ENCODE measurements around the gene SEL1L2.
"Not testable (repeated sequence)": the region's sequence is repeated elsewhere in the genome, so short reads cannot be mapped to it uniquely, and the experiment has no call there.

The SEL1L2 gene

GRCh38 chr20:13990465-13990864 lies at the start of gene SEL1L2:
Gene SEL1L2, minus strand, starts transcription at chr20:13990614. Its CDS starts 80 bp downstream, at chr20:13990534.
- DNase-seq = no peak

GRCh38 chr20:14036567-14036966 lies 46.2 kb upstream of the SEL1L2 start:
- DNase-seq = no peak

- DNase-seq = no peak
Observed at GRCh38 chr20:14033310-14033709, 42.9 kb upstream of the SEL1L2 start.

DNA sequence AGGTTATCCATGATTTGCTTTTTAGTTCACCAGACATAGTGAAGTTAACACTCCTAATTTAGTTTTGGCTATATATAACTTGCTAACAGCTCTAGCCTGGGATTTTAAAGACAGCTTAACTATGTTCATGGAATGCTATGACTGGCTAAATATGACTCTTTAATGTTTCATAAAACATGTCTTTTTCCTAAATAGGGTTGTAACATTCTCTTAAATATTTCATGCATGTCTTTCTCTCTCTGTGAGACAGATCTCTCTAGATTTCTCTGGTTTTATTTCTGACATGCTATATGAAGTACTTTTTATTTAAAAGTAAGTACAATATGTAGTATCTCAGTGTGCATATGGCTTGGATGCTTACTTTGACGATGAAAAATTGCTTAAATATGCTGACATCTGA lies 40.6 kb upstream of the SEL1L2 start:
- DNase-seq = no peak

- no peak for DNase-seq
Observed at GRCh38 chr20:14012671-14013070, 22.3 kb upstream of the SEL1L2 start.

- no peak for DNase-seq
Observed at GRCh38 chr20:14009208-14009607, 18.8 kb upstream of the SEL1L2 start.

DNA sequence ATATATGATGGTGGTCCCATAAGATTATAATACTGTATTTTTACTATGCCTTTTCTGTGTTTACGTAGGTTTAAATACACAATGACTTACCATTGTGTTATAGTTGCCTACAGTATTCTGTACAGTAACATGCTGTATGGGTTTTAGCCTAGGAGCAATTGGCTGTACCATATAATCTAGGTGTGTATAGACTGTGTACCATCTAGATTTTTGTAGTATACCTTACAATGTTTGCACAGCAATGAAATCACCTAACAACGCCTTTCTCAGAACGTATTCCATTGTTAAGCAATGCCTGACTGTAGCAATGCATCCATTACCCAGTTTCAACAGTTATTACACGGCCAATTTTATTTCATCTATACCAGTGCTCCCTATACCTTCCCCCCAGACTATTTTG lies 15.6 kb upstream of the SEL1L2 start:
- DNase-seq = no peak

- DNase-seq = no peak
Observed at GRCh38 chr20:14000917-14001316, 10.5 kb upstream of the SEL1L2 start.

DNA sequence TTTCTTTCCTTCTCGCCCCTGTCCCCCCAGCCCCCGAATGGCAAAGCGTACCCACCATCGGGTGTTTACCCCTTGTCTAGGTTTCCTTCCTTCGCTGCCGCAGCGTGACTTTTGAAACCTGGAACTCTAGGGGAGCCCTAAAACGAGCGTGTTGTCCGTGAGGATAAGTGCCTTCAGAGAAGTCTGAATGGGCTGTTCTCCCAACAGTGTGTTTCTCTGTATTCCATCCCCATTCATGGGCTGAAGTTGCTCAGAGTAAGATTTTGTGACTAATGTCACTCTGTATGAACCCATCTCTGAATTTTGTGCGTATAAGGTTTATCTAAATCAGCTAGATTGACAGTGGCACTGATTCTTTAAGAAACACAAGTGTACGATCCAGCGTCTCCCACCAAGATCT lies 5.9 kb upstream of the SEL1L2 start:
- DNase-seq = no peak

- DNase-seq = peak; percentile 23
Observed at GRCh38 chr20:13995841-13996240, 5.4 kb upstream of the SEL1L2 start.

DNA sequence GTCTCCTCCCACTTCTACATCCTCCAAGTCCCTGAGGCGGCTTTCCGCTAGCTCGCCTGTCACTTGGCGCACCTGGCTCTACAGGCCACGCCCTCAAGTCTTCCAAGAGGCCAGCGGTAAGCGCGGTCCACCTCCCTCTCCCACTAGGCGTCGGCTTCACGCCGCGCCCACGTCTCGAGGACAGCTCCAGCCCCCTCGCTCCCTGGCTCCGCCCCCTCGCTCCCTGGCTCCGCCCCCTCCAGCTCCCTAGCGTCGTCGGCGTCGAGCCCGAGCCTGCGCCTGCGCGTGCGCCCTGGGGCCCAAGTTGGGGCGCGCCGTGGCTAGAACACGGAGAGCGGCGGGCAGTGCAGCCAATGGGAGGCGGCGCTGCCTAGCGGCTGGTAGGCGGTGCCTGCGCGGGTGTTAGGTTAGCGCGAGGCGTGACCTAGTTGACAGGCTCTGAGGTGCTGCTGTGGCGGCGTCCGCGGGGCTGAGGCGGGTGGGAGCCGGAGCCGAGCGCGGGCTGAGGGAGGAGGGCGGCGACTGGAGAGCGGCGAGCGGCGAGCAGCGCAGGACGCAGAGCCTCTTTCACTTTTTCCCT lies 4.8 kb upstream of the SEL1L2 start, which contains the start of gene MACROD2:
Gene MACROD2 (plus strand): TSS at position 431 of the 580 bp plus-strand sequence.
- DNase-seq = peak; percentile 89

DNA sequence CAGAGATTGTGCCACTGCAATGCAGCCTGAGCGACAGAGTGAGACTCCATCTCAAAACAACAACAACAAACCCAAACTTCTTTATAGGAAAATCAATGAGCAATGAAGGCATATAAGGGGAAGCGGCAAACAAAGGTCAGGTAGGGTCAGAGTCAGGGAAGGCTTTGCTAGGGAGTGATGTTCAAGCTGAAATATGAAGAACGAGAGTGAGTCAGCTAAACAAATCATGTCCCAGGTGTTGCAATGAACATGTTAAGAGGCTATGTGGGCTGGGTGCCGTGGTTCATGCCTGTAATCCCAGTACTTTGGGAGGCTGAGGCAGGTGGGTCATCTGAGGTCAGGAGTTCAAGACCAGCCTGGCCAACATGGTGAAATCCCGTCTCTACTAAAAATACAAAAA lies 1.5 kb upstream of the SEL1L2 start:
- DNase-seq = not testable (repeated sequence)

GRCh38 chr20:13991311-13991710 lies 897 bp upstream of the SEL1L2 start:
- no peak for DNase-seq

GRCh38 chr20:13984211-13984610 lies 6.2 kb downstream of the SEL1L2 start:
- DNase-seq = no peak

GRCh38 chr20:13960525-13960924 lies 29.9 kb downstream of the SEL1L2 start:
- no peak for DNase-seq

- no peak for DNase-seq
Observed at GRCh38 chr20:13960119-13960518, 30.3 kb downstream of the SEL1L2 start.

GRCh38 chr20:13953227-13953626 lies 37.2 kb downstream of the SEL1L2 start:
- no peak for DNase-seq

DNA sequence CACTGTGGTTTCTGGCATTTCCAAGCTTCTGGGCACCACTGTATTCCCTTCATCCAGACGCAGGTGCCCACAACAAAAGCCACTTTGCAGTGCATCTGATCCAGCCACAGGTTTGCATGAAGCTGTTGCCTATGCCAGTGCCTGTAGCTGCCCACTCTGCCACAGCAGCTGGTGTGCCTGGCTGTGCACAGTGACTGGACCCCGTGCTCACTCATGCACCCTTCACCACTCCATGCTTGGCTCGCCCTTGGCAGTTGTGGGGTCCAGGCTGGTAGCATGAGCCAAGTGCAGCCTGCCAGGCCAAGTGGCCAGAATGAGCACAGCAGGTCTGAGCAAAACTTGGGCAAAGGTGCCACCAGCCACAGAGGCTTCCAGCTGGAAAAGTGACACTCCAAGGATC lies 42.7 kb downstream of the SEL1L2 start:
- DNase-seq = no peak

DNA sequence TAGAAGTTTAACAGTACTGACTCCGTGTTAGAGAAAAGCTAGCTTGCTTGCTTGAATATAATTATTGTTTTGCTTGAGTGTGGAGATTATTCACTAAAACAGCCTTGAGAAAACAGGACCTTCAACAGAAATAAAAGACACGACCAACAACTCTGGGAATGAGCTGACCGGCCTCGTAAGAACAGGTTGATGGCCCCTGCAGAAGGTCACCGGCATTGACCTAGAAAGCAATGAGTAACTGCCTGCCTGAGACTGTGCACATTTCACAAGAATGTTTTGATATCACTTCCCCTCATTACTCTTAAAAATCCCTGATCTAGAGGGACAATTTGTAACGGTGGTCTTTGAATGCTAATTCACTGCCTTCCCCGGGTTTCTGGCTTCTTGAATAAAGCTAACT lies 49.4 kb downstream of the SEL1L2 start:
- DNase-seq = no peak

DNA sequence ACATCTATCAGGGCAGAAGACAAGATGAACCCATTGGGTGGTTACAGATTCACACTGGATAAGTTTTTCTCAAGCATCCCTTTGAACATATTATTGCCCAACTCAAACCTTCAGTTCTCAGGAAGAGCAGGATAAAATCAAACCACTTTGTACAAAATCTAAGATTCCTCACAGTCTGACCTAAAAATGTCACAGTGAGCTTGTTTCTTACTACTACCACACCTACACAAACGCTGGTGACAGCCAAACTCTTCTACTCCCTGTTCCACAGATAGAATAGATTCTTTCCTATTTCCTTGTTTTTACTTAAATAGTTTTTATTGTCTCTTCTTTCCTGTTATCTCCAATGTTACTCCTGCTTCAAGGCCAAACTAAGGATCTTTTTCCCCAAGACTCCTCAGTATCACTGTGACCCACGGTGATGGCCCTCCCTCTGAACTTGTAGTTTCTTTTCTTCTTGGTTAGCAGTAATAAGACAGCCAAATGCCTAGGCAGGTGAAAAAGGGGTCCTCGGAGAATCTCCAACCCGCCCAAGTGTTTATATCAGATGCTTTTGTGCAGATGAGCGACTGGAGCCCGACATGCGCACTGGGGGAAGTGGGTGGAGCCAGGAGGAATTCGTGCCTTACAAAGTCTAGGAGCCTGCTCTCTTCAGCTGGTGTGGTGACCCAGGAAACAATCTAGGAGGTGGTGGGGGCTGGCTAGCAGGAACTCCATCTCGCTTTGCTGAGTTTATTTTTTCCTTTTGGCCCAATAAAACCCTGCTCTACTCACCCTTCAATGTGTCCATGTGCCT lies 53.4 kb downstream of the SEL1L2 start:
- DNase-seq = no peak

DNA sequence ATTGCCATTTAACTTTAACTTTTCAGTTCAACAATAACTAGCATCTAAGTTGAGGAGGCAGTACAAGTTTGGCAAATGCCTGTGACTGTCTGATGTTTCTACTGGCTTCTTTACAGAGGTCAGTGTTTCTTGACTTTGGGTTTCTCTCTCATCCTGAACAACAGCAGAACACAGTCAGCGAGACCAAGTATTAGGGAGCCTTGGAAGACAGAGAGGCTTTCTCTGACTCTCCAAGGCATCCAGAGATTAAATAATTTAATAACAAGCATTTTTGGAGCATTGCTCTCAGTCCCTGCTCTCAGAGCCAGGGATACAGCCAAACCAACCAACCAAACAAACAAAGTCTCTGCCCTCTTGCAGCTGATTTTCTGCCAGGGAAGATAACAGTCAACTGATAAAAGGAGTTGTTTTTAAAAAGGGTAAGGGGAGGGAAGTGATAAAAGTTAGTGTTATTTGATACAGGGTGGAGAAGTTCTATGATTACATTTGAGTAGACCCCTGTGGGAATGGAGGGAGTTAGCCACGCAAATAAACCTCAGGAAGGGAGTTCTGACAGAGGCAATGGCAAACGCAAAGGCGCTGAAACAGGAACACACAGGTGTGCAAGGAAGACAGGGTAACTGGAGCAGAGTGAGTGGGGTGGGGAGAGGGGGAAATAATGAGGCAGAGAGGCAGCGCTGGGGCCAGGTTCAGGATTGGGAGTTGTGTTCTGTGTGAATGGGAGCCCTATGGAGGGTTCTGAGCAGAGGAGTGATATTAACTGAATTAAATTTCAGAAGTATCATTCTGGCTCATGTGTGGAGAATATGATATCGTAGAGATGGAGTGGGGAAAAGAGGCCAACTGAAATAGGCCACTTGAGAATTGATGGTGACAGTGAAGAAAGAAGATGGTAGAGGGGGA lies 55.2 kb downstream of the SEL1L2 start:
- no peak for DNase-seq

DNA sequence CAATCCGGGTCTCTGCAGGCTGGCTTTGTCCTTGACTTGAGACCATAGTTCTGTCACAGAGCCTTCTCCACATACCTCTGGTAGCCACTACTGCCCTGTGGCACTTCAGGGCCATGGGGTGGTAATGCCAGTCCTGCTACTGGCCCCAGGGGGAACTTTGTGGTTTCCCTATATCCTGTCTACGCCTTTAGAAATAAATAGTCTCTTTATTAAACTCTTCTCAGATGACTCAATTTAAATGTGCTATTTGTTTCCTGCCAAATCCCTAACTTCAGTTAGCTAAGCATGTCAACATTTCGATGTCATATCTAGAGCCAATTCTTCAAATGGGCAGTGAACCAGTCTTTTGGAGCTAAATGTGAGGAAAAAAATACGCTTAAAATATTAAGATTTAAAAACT lies 60.1 kb downstream of the SEL1L2 start:
- no peak for DNase-seq

- no peak for DNase-seq
Observed at GRCh38 chr20:13929836-13930235, 60.6 kb downstream of the SEL1L2 start.

DNA sequence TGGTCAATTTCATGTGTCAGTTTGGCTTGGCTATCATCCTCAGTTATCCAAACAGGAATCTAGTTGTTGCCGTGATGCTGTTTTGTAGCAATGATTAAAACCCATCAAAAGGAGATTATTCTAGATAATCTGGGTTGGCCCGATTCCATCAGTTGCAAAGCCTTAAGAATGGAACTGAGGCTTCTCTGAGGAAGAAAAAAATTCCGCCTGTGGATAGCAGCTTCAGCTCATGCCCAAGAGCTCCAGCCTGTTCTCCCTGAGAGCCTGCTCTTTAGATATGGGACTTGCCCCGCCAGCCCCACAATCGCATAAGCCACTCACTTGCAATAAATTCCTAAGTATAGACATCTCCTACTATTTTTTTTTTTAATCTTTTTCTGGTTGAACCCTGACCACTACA lies 61.5 kb downstream of the SEL1L2 start:
- no peak for DNase-seq
